Measurements from ENCODE around the gene UCP2. TPM values are rescaled to one million over a fixed set of nuclear protein-coding genes. Genes with fewer than 3 reads are reported as not detected.
"Not testable (repeated sequence)": the region's sequence is repeated elsewhere in the genome, so short reads cannot be mapped to it uniquely, and the experiment has no call there.

The UCP2 gene
- total and polyA plus RNA-seq, 9 of the 15 experiments (the other 6 are each of a cell fraction or from before 2014, with no cell fraction given), result 19.2 to 216 (median 87.9) TPM

DNA sequence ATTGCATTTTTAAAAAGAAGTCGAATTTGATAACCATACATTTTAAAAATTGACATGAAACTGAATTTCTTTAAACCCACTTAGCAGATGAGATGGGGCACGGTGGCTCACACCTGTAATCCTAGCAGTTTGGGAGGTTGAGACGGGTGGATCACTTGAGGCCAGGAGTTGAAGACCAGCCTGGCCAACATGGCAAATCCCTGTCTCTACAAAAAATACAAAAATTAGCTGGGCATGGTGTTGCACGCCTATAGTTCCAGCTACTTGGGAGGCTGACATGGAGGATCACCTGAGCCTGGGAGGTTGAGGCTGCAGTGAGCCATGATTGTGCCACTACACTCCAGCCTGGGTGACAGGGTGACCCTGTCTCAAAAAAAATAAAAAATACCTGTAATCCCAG, 3.0 kb upstream of the UCP2 start:
- ATAC-seq; BruUV-seq (replicated peaks); POLR2A ChIA-PET; DNase-seq (ENCODE audit: extremely low read depth in 1 of 4, low spot score in 3 of 4); H3K36me3 ChIP-seq (ENCODE audit: control insufficient read depth, insufficient read depth, low read length); FAIRE-seq; H3K9me3 ChIP-seq (replicated peaks; ENCODE audit: control insufficient read depth, insufficient read depth, low read depth, low read length); CTCF ChIA-PET (ENCODE audit: low intra/inter-chr PET ratio); H3K27me3 ChIP-seq (ENCODE audit: control insufficient read depth in 2 of 2, insufficient read depth in 2 of 2, low read length in 2 of 2); H3K4me2 ChIP-seq (ENCODE audit: insufficient read depth, low read length); H3K4me3 ChIP-seq; intact Hi-C loops (cut with micrococcal nuclease); H3K9ac ChIP-seq (ENCODE audit: insufficient read depth in 1 of 2, low read depth in 2 of 2, low read length in 2 of 2); H3K9me1 ChIP-seq (ENCODE audit: control insufficient read depth, insufficient read depth, low read length); H3K27ac ChIP-seq (ENCODE audit: extremely low read depth, low read depth, low read length); H4K20me1 ChIP-seq (replicated peaks; ENCODE audit: control insufficient read depth, insufficient read depth, low read length): not testable (repeated sequence)
- H3K4me1 ChIP-seq (replicated peaks in 1 of 2; ENCODE audit: control insufficient read depth in 2 of 2, insufficient read depth in 2 of 2, low read length in 2 of 2), result peaks cover 26 to 34% of the 10 kb centered on the region in 2 experiments
- in situ Hi-C loops (cut with MboI), result loop anchor here (5.0 kb wide), 1 partner anchor 102 kb away; no protein-coding TSS in a partner anchor
- peaks cover 20% of the 10 kb centered on the region for H3K79me2 ChIP-seq (ENCODE audit: control insufficient read depth, insufficient read depth, low read length)
- H2AFZ ChIP-seq (ENCODE audit: low read depth, low read length), result peak overlapping the region; percentile 84; the same call in 1 of the 2 replicates
- WGBS (ENCODE audit: insufficient coverage, low coverage, missing lambda C conversion rate), result 72% methylated on average over 4 of the region's 4 CpGs

DNA sequence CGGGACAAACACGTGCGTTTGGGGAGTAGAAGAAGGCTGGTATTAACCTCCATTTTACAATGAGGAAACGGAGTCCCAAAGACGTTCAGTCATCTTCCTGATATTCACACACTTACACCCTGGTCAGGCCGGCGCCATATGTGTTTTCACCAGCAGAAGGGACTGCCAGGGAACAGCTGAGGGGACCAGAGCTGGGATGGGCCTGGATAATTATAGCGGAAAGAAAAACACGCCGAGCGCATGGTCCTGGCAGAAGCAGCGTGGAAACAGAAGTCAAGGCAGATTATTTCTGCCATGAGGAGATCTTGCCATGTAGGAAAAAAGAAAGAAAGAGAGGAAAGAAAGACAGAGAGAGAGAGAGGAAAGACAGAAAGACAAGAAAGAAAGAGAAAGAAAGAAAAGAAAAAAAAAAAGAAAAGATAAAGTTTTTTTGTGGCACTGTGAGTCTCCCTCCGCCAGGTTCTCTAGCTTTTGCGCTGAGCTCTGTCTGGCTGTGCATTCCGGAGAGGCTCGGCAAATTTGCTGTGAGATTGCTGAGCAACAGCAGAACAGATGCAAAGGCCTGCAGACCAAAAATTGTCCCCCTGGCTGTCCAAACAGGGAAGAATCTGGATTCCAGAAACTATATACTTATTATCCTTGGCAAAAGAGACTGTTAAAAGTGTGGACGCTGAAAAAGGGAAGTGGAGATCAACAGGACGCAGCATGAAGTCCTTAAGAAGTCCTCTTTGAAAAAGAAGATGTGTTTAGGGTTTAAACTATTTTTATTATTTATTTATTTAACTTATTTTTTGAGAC, 1.3 kb upstream of the UCP2 start:
- in situ Hi-C loops (cut with MboI), result no loop called here
- ATAC-seq (no peak), FAIRE-seq (no peak), DNase-seq (ENCODE audit: extremely low read depth in 1 of 4, low spot score in 3 of 4) (peak in 1 of 4 experiments; percentile 5)
- Histone ChIP-seq H3K4me3 (peak overlapping the region; percentile 67), H3K9ac (ENCODE audit: insufficient read depth in 1 of 2, low read depth in 2 of 2, low read length in 2 of 2) (peak overlapping the region; percentile 82 to 85), H3K4me2 (ENCODE audit: insufficient read depth, low read length) (peak overlapping the region; percentile 98), H3K36me3 (ENCODE audit: control insufficient read depth, insufficient read depth, low read length) (peaks cover 26% of the 10 kb centered on the region), H2AFZ (ENCODE audit: low read depth, low read length) (peak overlapping the region; percentile 84), H3K79me2 (ENCODE audit: control insufficient read depth, insufficient read depth, low read length) (peaks cover 37% of the 10 kb centered on the region), H3K9me3 (replicated peaks; ENCODE audit: control insufficient read depth, insufficient read depth, low read depth, low read length) (no peaks in the 10 kb centered on the region), H3K27ac (ENCODE audit: extremely low read depth, low read depth, low read length) (peak overlapping the region; percentile 99), H3K9me1 (ENCODE audit: control insufficient read depth, insufficient read depth, low read length) (no peaks in the 10 kb centered on the region), H3K27me3 (ENCODE audit: control insufficient read depth in 2 of 2, insufficient read depth in 2 of 2, low read length in 2 of 2) (no peaks in the 10 kb centered on the region), H3K4me1 (replicated peaks in 1 of 2; ENCODE audit: control insufficient read depth in 2 of 2, insufficient read depth in 2 of 2, low read length in 2 of 2) (peaks cover 38 to 51% of the 10 kb centered on the region in 2 experiments), H4K20me1 (replicated peaks; ENCODE audit: control insufficient read depth, insufficient read depth, low read length) (no peaks in the 10 kb centered on the region; the same call in 1 of the 2 replicates)
- 9% methylated on average over 17 of the region's 18 CpGs for WGBS (ENCODE audit: insufficient coverage, low coverage, missing lambda C conversion rate)
- CTCF ChIA-PET (ENCODE audit: low intra/inter-chr PET ratio), result no interaction called here
- TSS peak; percentile 95 for BruUV-seq (replicated peaks)
- POLR2A ChIA-PET, result interaction anchor here (0.7 to 2.9 kb wide), 7 partner anchors 21 to 413 kb away, joined by 3 to 7 read pairs (median 4); no protein-coding TSS in a partner anchor
- intact Hi-C loops (cut with micrococcal nuclease), result loop anchor here (1.0 to 5.0 kb wide), 2 partner anchors 27 to 188 kb away; partner anchors contain the start of genes C2CD3 and PPME1
- TF ChIP-seq GATAD2B (IDR thresholded peaks at IDR 0.05; ENCODE audit: borderline replicate concordance) (no peak), YY1 (IDR thresholded peaks at IDR 0.05; ENCODE audit: borderline replicate concordance in 1 of 3, control insufficient read depth in 1 of 3, extremely low read depth in 1 of 3, insufficient read depth in 3 of 3, insufficient read length in 1 of 3, insufficient replicate concordance in 2 of 3, low read depth in 1 of 3, low read length in 2 of 3) (peak in 1 of 3 experiments; percentile 47), KDM2B (CRISPR knock-in tag; IDR thresholded peaks at IDR 0.05) (no peak), MAFF (IDR thresholded peaks at IDR 0.05; ENCODE audit: low read length) (no peak), LCOR (CRISPR knock-in tag; IDR thresholded peaks at IDR 0.05) (no peak), SUPT5H (IDR thresholded peaks at IDR 0.05) (no peak; the same call in 1 of the 2 replicates), BCL6 (CRISPR knock-in tag; IDR thresholded peaks at IDR 0.05) (no peak)
- TF ChIP-seq, protein P1, sequence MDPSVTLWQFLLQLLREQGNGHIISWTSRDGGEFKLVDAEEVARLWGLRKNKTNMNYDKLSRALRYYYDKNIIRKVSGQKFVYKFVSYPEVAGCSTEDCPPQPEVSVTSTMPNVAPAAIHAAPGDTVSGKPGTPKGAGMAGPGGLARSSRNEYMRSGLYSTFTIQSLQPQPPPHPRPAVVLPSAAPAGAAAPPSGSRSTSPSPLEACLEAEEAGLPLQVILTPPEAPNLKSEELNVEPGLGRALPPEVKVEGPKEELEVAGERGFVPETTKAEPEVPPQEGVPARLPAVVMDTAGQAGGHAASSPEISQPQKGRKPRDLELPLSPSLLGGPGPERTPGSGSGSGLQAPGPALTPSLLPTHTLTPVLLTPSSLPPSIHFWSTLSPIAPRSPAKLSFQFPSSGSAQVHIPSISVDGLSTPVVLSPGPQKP (CRISPR knock-in tag; IDR thresholded peaks at IDR 0.05), result no peak
- TF ChIP-seq, protein P2, sequence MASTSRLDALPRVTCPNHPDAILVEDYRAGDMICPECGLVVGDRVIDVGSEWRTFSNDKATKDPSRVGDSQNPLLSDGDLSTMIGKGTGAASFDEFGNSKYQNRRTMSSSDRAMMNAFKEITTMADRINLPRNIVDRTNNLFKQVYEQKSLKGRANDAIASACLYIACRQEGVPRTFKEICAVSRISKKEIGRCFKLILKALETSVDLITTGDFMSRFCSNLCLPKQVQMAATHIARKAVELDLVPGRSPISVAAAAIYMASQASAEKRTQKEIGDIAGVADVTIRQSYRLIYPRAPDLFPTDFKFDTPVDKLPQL (IDR thresholded peaks at IDR 0.05; ENCODE audit: extremely low read depth, insufficient read length), result no peak
- TF ChIP-seq, protein P3, sequence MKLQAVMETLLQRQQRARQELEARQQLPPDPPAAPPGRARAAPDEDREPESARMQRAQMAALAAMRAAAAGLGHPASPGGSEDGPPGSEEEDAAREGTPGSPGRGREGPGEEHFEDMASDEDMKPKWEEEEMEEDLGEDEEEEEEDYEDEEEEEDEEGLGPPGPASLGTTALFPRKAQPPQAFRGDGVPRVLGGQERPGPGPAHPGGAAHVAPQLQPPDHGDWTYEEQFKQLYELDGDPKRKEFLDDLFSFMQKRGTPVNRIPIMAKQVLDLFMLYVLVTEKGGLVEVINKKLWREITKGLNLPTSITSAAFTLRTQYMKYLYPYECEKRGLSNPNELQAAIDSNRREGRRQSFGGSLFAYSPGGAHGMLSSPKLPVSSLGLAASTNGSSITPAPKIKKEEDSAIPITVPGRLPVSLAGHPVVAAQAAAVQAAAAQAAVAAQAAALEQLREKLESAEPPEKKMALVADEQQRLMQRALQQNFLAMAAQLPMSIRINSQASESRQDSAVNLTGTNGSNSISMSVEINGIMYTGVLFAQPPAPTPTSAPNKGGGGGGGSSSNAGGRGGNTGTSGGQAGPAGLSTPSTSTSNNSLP (IDR thresholded peaks at IDR 0.05; ENCODE audit: borderline replicate concordance, low read depth, low read length), result no peak

All from K562 (cell line).